Anterior cingulate cortex (tissue), 58 donors: ENCODE results near the gene SLC25A47.

Source experiments
- DNase-seq, 58 donors: peaks; one replicate each; lab custom pipeline; 2025; lab: John Stamatoyannopoulos, UW

The SLC25A47 gene

DNA sequence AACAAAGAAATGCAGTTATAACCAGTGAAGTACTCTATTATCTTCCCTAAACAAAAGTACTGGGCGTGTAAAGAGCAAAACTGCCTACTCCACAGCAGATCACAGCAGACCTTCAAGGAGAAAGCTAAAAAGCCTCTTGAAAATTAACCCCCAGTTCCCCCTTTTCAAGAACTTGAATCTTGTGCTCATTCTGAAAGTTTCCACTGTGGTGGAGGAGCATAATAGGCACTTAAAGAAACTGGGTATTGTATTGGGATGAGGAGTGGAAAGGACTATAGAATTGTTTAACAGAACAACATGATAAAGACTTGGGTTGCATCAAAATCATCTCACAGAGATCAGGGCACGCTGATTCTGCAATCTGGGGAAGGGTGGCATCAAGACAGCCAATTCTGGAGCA, 51.1 kb downstream of the SLC25A47 start:
- DNase-seq = no peak

DNA sequence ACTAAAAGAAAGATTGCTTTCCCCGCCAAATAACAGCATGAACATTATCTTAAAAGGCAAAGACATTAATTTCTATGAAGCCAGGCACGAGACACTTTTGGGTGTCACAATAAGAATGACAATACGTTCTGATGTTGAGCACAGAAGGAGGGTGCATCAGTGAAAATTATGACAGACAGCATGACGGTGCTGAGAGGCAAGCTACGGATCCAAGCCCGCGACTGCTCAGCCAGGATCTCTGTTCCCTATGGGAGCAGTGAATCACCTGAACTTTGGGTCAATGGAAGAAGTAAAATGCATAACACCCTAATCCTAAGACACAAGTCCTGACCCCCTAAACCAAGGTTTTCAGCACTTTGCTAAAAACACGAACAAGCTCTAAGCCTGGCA, 51.7 kb downstream of the SLC25A47 start:
- no peak for DNase-seq

GRCh38 chr14:100375266-100375962, 52.3 kb downstream of the SLC25A47 start:
- peak in 8 of 58 donors; percentile 16 to 54 (median 34) for DNase-seq

- peak; percentile 34 to 95 (median 90) for DNase-seq
Observed at GRCh38 chr14:100375963-100376735, 53.0 kb downstream of the SLC25A47 start, which contains the start of gene WDR25. WDR25 (plus strand) TSS chr14:100376485.

GRCh38 chr14:100376751-100377171, 53.6 kb downstream of the SLC25A47 start:
- DNase-seq = no peak
